OCI-M2 (cell line): ENCODE results near the gene OR51L1.

Experiments
- DNase-seq: peaks from one replicate; lab custom pipeline; 2025; ENCODE audit not compliant: unreplicated experiment; lab: John Stamatoyannopoulos, UW

OR51L1 gene

GRCh38 chr11:5046226-5046625 is 51.6 kb downstream of the OR51L1 start, which contains the start of gene OR52J3:
OR52J3 (plus strand) TSS chr11:5046526; CDS start chr11:5046526, 0 bp downstream.
- no peak for DNase-seq

GRCh38 chr11:5046754-5047330 is 52.2 kb downstream of the OR51L1 start:
- DNase-seq, result no peak
